ENCODE data around the gene NPAS3.

NPAS3 gene

GRCh38 chr14:33799705-33800570 is 861.3 kb downstream of the NPAS3 start:
- no peak for DNase-seq (ENCODE audit: low spot score)

GRCh38 chr14:33800735-33801163 is 862.1 kb downstream of the NPAS3 start:
- DNase-seq (ENCODE audit: low spot score), result no peak

GRCh38 chr14:33802737-33803136 is 864.1 kb downstream of the NPAS3 start:
- no peak for DNase-seq (ENCODE audit: low spot score)

- DNase-seq (ENCODE audit: low spot score), result no peak
Observed at GRCh38 chr14:33805593-33805992, 866.9 kb downstream of the NPAS3 start.

- no peak for DNase-seq (ENCODE audit: low spot score)
Observed at GRCh38 chr14:33806905-33807304, 868.2 kb downstream of the NPAS3 start.

- no peak for DNase-seq (ENCODE audit: low spot score)
Observed at GRCh38 chr14:33808187-33808586, 869.5 kb downstream of the NPAS3 start.

GRCh38 chr14:33809396-33809981 is 870.8 kb downstream of the NPAS3 start:
- no peak for DNase-seq (ENCODE audit: low spot score)

GRCh38 chr14:33810308-33810707 is 871.6 kb downstream of the NPAS3 start:
- DNase-seq (ENCODE audit: low spot score), result no peak

- DNase-seq (ENCODE audit: low spot score), result peak; percentile 31
Observed at GRCh38 chr14:33811721-33812120, 873.0 kb downstream of the NPAS3 start.

GRCh38 chr14:33812181-33812580 is 873.5 kb downstream of the NPAS3 start:
- peak; percentile 8 for DNase-seq (ENCODE audit: low spot score)

GRCh38 chr14:33812601-33813000 is 873.9 kb downstream of the NPAS3 start:
- peak; percentile 7 for DNase-seq (ENCODE audit: low spot score)

- DNase-seq (ENCODE audit: low spot score), result no peak
Observed at GRCh38 chr14:33814010-33814409, 875.3 kb downstream of the NPAS3 start.

- DNase-seq (ENCODE audit: low spot score), result no peak
Observed at GRCh38 chr14:33833706-33834465, 895.2 kb downstream of the NPAS3 start.

- no peak for DNase-seq (ENCODE audit: low spot score)
Observed at GRCh38 chr14:33834466-33835260, 896.0 kb downstream of the NPAS3 start.

- DNase-seq (ENCODE audit: low spot score), result no peak
Observed at GRCh38 chr14:33835261-33835655, 896.6 kb downstream of the NPAS3 start.

- DNase-seq (ENCODE audit: low spot score), result no peak
Observed at GRCh38 chr14:33835677-33836076, 897.0 kb downstream of the NPAS3 start.

GRCh38 chr14:33836203-33836899 is 897.7 kb downstream of the NPAS3 start:
- DNase-seq (ENCODE audit: low spot score), result peak; percentile 34

GRCh38 chr14:33836900-33837577 is 898.4 kb downstream of the NPAS3 start:
- no peak for DNase-seq (ENCODE audit: low spot score)

GRCh38 chr14:33837943-33838683 is 899.4 kb downstream of the NPAS3 start:
- no peak for DNase-seq (ENCODE audit: low spot score)
